ENCODE results near the gene ZNF487.
"Not testable (repeated sequence)": the region's sequence is repeated elsewhere in the genome, so short reads cannot be mapped to it uniquely, and the experiment has no call there.

Gene ZNF487

DNA sequence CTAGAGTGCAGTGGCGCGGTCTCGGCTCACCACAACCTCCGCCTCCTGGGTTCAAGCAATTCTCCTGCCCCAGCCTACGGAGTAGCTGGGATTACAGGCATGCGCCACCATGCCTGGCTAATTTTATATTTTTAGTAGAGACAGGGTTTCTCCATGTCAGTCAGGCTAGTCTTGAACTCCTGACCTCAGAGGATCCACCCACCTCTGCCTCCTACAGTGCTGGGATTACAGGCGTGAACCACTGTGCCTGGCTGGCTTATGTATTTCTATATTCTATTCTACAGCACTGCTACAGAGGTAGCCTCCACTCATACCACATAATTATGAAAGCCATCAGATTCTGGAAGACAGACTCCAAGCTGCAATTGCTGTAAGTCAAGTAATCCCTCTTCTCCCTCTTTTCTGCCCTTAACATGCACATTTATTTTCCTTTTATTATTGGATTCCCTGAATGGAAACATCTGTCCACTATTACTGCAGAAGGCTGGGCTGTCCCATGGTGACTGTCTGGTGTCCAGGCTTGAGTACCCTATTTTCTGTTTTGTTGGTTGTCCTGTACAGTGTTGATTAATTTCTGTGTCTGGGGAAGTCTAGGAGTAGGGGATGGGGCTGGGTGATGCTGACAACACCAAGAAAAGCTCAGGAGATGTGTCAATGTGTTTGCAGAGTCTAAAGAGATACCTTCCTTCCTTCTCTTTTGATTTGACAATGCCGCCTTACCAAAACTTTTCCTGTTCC lies 5.8 kb upstream of the ZNF487 start:
- no peak for TF ChIP-seq Cebpa-rat (IDR thresholded peaks at IDR 0.05)
- Histone ChIP-seq H3K4me1 (peaks cover 29% of the 10 kb centered on the region), H3K9me3 (no peaks in the 10 kb centered on the region), H3K27me3 (no peaks in the 10 kb centered on the region), H3K4me3 (no peak overlapping the region), H3K9ac (no peak overlapping the region), H3K27ac (no peak overlapping the region), H4K20me1 (no peaks in the 10 kb centered on the region), H3K4me2 (no peak overlapping the region), H3K36me3 (no peaks in the 10 kb centered on the region)

DNA sequence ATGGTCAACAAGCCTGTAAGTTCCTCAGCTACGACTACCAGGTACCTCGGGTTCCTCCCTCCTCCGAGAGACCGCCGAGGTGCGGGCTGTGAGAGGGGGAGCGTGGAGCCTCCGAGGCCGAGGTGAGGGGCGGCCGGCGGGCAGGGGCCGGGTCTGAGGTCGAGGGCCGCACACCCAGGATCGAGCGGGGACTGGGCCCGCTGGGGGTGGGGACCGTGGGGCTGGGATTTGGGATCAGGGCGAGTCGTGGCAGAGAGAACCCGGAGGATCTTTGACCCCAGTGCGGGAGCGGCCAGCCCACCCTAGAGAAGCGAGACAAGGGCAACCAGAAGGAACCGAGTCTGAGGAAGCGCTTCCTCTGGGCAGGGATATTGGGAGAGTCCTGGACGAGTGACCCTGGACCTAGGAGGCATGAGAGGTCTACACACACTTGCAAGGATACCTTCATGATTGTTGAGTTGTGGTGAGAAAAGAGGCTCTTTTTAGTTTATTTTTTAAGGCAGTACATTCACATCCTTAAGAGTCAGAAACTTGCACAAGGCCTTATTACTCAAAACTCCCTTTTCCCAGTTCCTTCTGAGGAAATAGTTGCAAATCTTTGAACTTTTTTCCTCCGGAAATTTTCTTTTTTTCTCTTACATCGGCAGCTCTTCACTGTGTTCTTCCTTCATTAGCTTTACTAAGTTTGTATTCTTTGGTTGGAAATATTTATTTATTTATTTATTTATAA lies 395 bp downstream of the ZNF487 start:
- Histone ChIP-seq H3K4me2 (peak overlapping the region; percentile 98), H3K36me3 (no peaks in the 10 kb centered on the region), H4K20me1 (no peaks in the 10 kb centered on the region), H3K4me3 (peak overlapping the region; percentile 79), H3K4me1 (peaks cover 24% of the 10 kb centered on the region), H3K27ac (peak overlapping the region; percentile 88), H3K27me3 (no peaks in the 10 kb centered on the region), H3K9me3 (no peaks in the 10 kb centered on the region), H3K9ac (peak overlapping the region; percentile 90)
- TF ChIP-seq Cebpa-rat (IDR thresholded peaks at IDR 0.05): no peak

DNA sequence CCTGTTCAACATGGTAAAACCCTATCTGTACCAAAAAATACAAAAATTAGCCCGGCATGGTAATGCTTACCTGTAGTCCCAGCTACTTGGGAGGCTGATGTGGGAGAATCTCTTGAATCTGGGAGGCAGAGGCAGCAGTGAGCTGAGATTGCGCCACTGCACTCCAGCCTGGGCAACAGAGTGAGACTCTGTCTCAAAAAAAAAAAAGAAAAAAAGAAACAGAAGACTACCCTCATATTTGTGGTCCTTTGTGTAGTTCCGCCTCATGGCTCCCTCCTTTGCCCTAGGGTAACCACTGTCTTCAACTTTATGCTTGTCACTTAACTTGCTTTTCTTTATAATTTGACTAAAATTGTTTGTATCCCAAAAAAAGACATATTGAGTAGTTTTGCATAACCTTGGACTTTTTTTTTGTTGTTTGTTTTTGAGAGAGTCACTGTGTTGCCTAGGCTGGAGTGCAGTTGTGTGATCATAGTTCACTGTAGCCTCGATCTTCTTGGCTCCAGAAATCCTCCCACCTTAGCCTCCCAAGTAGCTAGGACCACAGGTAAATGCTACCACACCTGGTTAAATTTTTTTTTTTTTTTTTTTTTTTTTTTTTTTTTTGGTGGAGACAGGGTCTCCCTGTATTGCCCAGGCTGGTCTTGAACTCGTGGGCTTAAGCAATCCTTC lies 3.7 kb downstream of the ZNF487 start:
- TF ChIP-seq Cebpa-rat (IDR thresholded peaks at IDR 0.05): no peak
- no peak overlapping the region for H3K27ac ChIP-seq

DNA sequence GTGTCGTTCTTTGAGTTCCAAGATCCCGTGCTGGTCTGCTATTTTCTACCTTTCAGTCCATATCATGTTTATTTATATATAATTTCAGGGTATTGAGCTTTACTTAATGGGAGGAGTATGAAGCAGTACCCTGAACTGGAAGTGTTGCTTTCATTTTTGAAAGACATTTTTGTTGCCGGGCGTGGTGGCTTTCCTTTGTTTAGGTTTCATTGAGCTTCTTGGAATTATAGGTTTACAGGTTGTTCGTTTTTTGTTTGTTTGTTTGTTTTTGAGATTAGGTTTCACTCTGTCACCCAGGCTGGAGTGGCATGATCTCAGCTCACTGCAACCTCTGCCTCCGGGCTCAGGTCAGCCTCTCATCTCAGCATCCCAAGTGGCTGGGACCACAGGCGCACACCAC lies 7.4 kb downstream of the ZNF487 start:
- Histone ChIP-seq H3K4me2 (no peak overlapping the region), H3K4me3 (no peak overlapping the region), H3K27me3 (no peaks in the 10 kb centered on the region), H3K27ac (no peak overlapping the region), H3K9me3 (peaks cover 45% of the 10 kb centered on the region), H3K36me3 (peaks cover 16% of the 10 kb centered on the region), H4K20me1 (no peaks in the 10 kb centered on the region), H3K9ac (no peak overlapping the region), H3K4me1 (peaks cover 15% of the 10 kb centered on the region)
- no peak for TF ChIP-seq Cebpa-rat (IDR thresholded peaks at IDR 0.05)

More for the DNA sequence above, 3.7 kb downstream of the ZNF487 start:
- no peak overlapping the region for H3K4me3 ChIP-seq
- no peaks in the 10 kb centered on the region for H3K27me3 ChIP-seq
- peaks cover 19% of the 10 kb centered on the region for H3K4me1 ChIP-seq
- no peak overlapping the region for H3K4me2 ChIP-seq
- peaks cover 22% of the 10 kb centered on the region for H3K9me3 ChIP-seq
- no peaks in the 10 kb centered on the region for H4K20me1 ChIP-seq
- H3K9ac ChIP-seq: no peak overlapping the region
- no peaks in the 10 kb centered on the region for H3K36me3 ChIP-seq

DNA sequence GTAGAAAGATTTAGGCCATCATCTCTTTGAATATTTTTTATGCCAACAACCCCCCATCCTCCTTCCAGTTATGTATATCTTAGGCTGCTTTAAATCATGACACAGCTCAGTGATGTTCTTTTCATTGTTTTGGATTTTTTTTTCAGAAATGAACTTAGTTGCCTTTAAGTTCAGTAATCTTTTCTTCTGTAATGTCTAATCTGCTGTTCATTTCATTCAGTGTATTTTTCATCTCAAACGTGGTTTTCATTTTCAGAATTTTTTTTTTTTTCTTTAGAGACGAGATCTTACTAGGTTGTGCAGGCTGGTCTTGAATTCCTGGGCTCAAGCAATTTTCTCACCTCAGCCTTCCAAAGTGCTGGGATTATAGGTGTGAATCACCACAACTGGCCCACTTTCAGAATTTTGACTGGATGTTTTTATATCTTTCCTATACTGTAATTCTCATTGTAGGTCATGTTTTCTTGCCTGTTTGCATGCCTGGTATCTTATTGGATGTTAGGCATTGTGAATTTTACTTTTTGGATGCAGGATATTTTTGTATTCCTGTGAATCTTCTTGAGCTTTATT lies 8.1 kb downstream of the ZNF487 start:
- H3K36me3 ChIP-seq: peaks cover 16% of the 10 kb centered on the region
- H4K20me1 ChIP-seq: no peaks in the 10 kb centered on the region
- no peak for TF ChIP-seq Cebpa-rat (IDR thresholded peaks at IDR 0.05)
- H3K4me2 ChIP-seq: no peak overlapping the region
- peaks cover 22% of the 10 kb centered on the region for H3K4me1 ChIP-seq
- H3K9me3 ChIP-seq: peaks cover 45% of the 10 kb centered on the region
- H3K27me3 ChIP-seq: no peaks in the 10 kb centered on the region
- H3K4me3 ChIP-seq: no peak overlapping the region
- H3K9ac ChIP-seq: no peak overlapping the region
- H3K27ac ChIP-seq: no peak overlapping the region

DNA sequence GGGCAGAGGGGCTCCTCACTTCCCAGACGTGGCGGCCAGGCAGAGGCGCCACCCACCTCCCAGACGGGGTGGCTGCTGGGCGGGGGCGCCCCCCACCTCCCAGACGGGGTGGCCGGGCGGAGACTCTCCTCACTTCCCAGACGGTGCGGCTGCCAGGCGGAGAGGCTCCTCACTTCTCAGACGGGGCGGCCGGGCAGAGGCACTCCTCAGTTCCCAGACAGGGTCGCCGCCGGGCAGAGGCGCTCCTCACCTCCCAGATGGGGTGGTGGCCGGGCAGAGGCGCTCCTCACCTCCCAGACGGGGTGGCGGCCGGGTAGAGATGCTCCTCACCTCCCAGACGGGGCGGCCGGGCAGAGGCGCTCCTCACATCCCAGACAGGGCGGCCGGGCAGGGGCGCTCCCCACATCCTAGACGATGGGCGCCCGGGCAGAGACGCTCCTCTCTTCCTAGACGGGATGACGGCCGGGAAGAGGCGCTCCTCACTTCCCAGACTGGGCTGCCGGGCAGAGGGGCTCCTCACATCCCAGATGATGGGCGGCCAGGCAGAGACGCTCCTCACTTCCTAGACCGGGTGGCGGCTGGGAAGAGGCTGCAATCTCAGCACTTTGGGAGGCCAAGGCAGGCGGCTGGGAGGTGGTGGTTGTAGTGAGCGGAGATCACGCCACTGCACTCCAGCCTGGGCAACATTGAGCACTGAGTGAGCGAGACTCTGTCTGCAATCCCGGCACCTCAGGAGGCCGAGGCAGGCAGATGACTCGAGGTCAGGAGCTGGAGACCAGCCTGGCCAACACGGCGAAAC lies 9.5 kb downstream of the ZNF487 start:
- H3K27me3 ChIP-seq, H3K9ac ChIP-seq, H3K4me3 ChIP-seq, H4K20me1 ChIP-seq, H3K4me2 ChIP-seq, H3K27ac ChIP-seq: not testable (repeated sequence)
- H3K9me3 ChIP-seq: peaks cover 45% of the 10 kb centered on the region
- H3K4me1 ChIP-seq: peaks cover 30% of the 10 kb centered on the region
- peaks cover 16% of the 10 kb centered on the region for H3K36me3 ChIP-seq

DNA sequence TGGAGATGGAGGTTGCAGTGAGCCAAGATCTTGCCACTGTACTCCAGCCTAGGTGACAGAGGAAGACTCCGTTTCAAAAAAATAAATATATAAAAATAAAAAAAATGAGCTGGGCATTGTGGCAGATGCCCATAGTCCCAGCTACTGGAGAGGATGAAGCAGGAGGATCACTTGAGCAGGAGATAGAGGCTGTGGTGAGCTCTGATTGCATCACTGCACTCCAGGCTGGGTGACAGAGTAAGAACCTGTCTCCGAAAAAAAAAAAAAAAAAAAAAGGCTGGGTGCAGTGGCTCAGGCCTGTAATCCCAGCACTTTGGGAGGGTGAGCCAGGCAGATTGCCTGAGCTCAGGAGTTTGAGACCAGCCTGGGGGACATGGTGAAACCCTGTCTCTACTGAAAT lies 11.8 kb downstream of the ZNF487 start:
- 0 out of 2 replicates have a peak overlapping the region, but pooled peaks have one; percentile 18 for H3K27ac ChIP-seq

DNA sequence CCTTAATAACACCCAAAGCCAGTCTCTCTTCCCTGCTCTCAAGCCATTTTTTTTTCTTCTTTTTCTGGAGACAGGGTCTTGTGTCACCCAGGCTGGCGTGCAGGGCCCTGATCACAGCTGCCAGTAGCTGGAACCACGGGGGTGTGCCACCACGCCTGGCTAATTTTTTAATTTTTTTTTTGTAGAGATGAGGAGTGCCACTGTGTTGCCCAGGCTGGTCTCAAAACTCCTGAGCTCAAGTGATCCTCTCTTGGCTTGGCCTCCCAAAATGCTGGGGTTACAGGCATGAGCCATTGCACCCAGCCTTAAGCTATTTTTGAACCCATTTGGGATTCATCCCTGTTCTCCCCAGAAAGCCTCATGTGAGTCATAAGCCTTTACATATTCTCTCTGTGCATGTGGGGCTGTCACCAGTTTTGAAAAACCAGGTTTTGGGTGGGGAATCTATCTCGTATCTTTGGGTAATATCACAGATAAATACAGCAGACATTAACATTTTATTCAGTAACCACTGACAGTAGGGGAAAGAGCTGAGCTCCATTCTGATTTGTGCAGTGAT lies 15.5 kb downstream of the ZNF487 start:
- H3K27me3 ChIP-seq: no peaks in the 10 kb centered on the region
- peak overlapping the region; percentile 71 for H3K9ac ChIP-seq
- H3K9me3 ChIP-seq: peaks cover 5% of the 10 kb centered on the region
- H3K4me3 ChIP-seq: peak overlapping the region; percentile 28; the same call in 1 of the 2 replicates
- TF ChIP-seq Cebpa-rat (IDR thresholded peaks at IDR 0.05): no peak
- H3K27ac ChIP-seq: peak overlapping the region; percentile 89
- H3K4me2 ChIP-seq: peak overlapping the region; percentile 94
- H3K36me3 ChIP-seq: 0 out of 2 replicates have a peak, but pooled peaks cover under 1% of the 10 kb centered on the region
- H4K20me1 ChIP-seq: no peaks in the 10 kb centered on the region
- H3K4me1 ChIP-seq: peaks cover 82% of the 10 kb centered on the region

More for the DNA sequence above, 11.8 kb downstream of the ZNF487 start:
- Histone ChIP-seq H4K20me1 (no peaks in the 10 kb centered on the region), H3K36me3 (peaks cover 16% of the 10 kb centered on the region), H3K9me3 (peaks cover 41% of the 10 kb centered on the region), H3K27me3 (no peaks in the 10 kb centered on the region), H3K4me3 (no peak overlapping the region), H3K4me2 (no peak overlapping the region), H3K4me1 (peaks cover 54% of the 10 kb centered on the region), H3K9ac (no peak overlapping the region)
- peak; percentile 57; the same call in 1 of the 2 replicates for TF ChIP-seq Cebpa-rat (IDR thresholded peaks at IDR 0.05)
